ENCODE data around the gene PHF19. TPM values are rescaled to one million over a fixed set of nuclear protein-coding genes. Genes with fewer than 3 reads are reported as not detected.

Gene PHF19
- total RNA-seq, 1 experiment from 2014 or later, result 76.3 TPM

DNA sequence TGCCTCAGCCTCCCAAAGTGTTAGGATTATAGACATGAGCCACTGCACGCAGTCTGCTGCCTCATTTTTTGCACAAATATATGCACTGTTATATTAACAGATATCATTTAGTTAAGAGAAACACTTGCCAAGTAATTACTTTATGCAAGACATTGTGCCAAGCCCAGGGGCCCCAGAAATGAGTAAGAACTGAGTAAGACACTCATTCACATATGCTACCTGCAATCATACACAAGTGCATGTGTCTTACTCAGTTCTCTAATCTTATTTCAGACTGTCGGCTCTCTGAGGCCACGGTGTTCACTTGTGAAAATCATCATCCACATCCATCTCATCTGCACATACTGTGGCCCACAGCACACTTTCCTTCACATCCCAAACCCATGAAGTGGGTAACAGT, 33.7 kb upstream of the PHF19 start:
- no peak for DNase-seq
- H3K4me3 ChIP-seq (ENCODE audit: low read depth, low read length), result no peak overlapping the region
- no peaks in the 10 kb centered on the region for H3K9me3 Mint-ChIP-seq (ENCODE audit: unreplicated experiment)
- no peaks in the 10 kb centered on the region for H3K9me3 ChIP-seq
- TF ChIP-seq, protein P1, sequence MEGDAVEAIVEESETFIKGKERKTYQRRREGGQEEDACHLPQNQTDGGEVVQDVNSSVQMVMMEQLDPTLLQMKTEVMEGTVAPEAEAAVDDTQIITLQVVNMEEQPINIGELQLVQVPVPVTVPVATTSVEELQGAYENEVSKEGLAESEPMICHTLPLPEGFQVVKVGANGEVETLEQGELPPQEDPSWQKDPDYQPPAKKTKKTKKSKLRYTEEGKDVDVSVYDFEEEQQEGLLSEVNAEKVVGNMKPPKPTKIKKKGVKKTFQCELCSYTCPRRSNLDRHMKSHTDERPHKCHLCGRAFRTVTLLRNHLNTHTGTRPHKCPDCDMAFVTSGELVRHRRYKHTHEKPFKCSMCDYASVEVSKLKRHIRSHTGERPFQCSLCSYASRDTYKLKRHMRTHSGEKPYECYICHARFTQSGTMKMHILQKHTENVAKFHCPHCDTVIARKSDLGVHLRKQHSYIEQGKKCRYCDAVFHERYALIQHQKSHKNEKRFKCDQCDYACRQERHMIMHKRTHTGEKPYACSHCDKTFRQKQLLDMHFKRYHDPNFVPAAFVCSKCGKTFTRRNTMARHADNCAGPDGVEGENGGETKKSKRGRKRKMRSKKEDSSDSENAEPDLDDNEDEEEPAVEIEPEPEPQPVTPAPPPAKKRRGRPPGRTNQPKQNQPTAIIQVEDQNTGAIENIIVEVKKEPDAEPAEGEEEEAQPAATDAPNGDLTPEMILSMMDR (IDR thresholded peaks at IDR 0.05; ENCODE audit: insufficient read depth in 1 of 2, low read depth in 1 of 2, low read length in 1 of 2, severe bottlenecking in 1 of 2, unreplicated experiment in 1 of 2), result no peak
- H3K4me3 Mint-ChIP-seq (ENCODE audit: unreplicated experiment), result no peak overlapping the region
- CTCF ChIA-PET, result no interaction called here
- no peaks in the 10 kb centered on the region for H3K4me1 ChIP-seq
- POLR2A ChIA-PET, result no interaction called here
- intact Hi-C loops (cut with micrococcal nuclease; ENCODE audit: unreplicated experiment), result no loop called here
- H3K36me3 ChIP-seq (ENCODE audit: control insufficient read depth, insufficient read depth, low read length), result no peaks in the 10 kb centered on the region
- no peaks in the 10 kb centered on the region for H3K36me3 Mint-ChIP-seq (ENCODE audit: insufficient read depth, unreplicated experiment)
- no peaks in the 10 kb centered on the region for H3K4me1 Mint-ChIP-seq (ENCODE audit: low read depth, unreplicated experiment)
- H3K27me3 ChIP-seq (replicated peaks; ENCODE audit: control insufficient read depth, insufficient read depth, low read length), result no peaks in the 10 kb centered on the region
- no peaks in the 10 kb centered on the region for H3K27me3 Mint-ChIP-seq (ENCODE audit: insufficient read depth, unreplicated experiment)
- no peak overlapping the region for H3K27ac Mint-ChIP-seq (ENCODE audit: unreplicated experiment)
- no TSS peak for BruUV-seq (replicated peaks)

- H3K4me3 ChIP-seq (ENCODE audit: low read depth, low read length), result no peak overlapping the region
- H3K27me3 ChIP-seq (replicated peaks; ENCODE audit: control insufficient read depth, insufficient read depth, low read length), result no peaks in the 10 kb centered on the region
- H3K4me1 ChIP-seq, result no peaks in the 10 kb centered on the region
- no peaks in the 10 kb centered on the region for H3K4me1 Mint-ChIP-seq (ENCODE audit: low read depth, unreplicated experiment)
- POLR2A ChIA-PET, result no interaction called here
- H3K36me3 ChIP-seq (ENCODE audit: control insufficient read depth, insufficient read depth, low read length), result no peaks in the 10 kb centered on the region
- H3K27me3 Mint-ChIP-seq (ENCODE audit: insufficient read depth, unreplicated experiment), result no peaks in the 10 kb centered on the region
- H3K4me3 Mint-ChIP-seq (ENCODE audit: unreplicated experiment), result no peak overlapping the region
- TF ChIP-seq, protein P1 (IDR thresholded peaks at IDR 0.05; ENCODE audit: insufficient read depth in 1 of 2, low read depth in 1 of 2, low read length in 1 of 2, severe bottlenecking in 1 of 2, unreplicated experiment in 1 of 2), result no peak
- no peaks in the 10 kb centered on the region for H3K9me3 Mint-ChIP-seq (ENCODE audit: unreplicated experiment)
- intact Hi-C loops (cut with micrococcal nuclease; ENCODE audit: unreplicated experiment), result no loop called here
- no peaks in the 10 kb centered on the region for H3K36me3 Mint-ChIP-seq (ENCODE audit: insufficient read depth, unreplicated experiment)
- BruUV-seq (replicated peaks), result no TSS peak
- H3K27ac Mint-ChIP-seq (ENCODE audit: unreplicated experiment), result no peak overlapping the region
- H3K9me3 ChIP-seq, result no peaks in the 10 kb centered on the region
- CTCF ChIA-PET, result no interaction called here
- no peak for DNase-seq
These were observed 32.9 kb upstream of the PHF19 start for GRCh38 chr9:120909904-120910303.

DNA sequence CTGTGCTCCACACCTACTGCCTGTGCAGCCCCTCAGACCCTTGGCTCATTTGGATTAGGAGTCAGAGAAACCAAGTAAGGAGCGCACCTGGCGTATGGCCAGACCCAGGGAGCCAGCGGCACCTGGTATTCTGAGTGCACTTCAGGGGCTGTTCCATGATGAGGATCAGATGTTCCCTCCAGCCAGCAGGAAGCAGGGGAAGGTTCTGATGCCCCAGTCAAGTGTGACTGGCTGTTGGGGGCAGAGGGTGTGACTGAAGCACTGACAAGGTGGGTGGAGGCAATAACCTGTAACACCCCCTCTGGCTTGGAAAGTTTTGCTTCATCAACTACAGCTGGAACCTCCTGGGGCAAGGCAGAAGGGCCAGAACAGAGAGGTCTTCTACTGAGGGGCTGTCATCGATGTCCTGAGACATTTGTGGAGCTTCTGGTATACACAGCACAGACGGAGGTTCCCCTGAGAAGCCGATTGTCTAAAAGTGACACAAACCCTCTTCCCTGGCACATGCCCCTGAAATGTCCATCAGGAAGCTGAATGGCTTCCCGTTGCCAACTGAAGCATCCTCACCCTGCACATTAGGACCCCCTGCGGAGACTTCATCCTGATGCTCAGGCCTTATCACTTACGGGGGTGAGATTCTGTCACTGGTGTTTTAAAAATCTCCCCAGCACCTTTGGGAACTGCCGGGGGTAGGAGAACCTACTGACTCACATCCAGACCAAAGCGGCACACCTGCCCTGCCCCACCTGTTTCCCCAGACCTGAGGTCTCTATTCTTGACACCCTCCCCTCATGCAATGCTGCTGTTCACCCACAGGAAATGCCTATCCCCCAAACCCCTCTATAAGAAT, 28.6 kb upstream of the PHF19 start:
- Mint-ChIP-seq H3K27me3 (ENCODE audit: insufficient read depth, unreplicated experiment) (peaks cover 2% of the 10 kb centered on the region), H3K4me1 (ENCODE audit: low read depth, unreplicated experiment) (no peaks in the 10 kb centered on the region), H3K4me3 (ENCODE audit: unreplicated experiment) (no peak overlapping the region), H3K9me3 (ENCODE audit: unreplicated experiment) (no peaks in the 10 kb centered on the region), H3K27ac (ENCODE audit: unreplicated experiment) (no peak overlapping the region), H3K36me3 (ENCODE audit: insufficient read depth, unreplicated experiment) (no peaks in the 10 kb centered on the region)
- intact Hi-C loops (cut with micrococcal nuclease; ENCODE audit: unreplicated experiment), result no loop called here
- no TSS peak for BruUV-seq (replicated peaks)
- H3K36me3 ChIP-seq (ENCODE audit: control insufficient read depth, insufficient read depth, low read length), result no peaks in the 10 kb centered on the region
- ChIA-PET CTCF (no interaction called here), POLR2A (no interaction called here)
- no peaks in the 10 kb centered on the region for H3K9me3 ChIP-seq
- TF ChIP-seq, protein P1 (IDR thresholded peaks at IDR 0.05; ENCODE audit: insufficient read depth in 1 of 2, low read depth in 1 of 2, low read length in 1 of 2, severe bottlenecking in 1 of 2, unreplicated experiment in 1 of 2), result no peak
- DNase-seq, result no peak
- no peaks in the 10 kb centered on the region; the same call in 1 of the 2 replicates for H3K27me3 ChIP-seq (replicated peaks; ENCODE audit: control insufficient read depth, insufficient read depth, low read length)
- H3K4me3 ChIP-seq (ENCODE audit: low read depth, low read length), result no peak overlapping the region
- H3K4me1 ChIP-seq, result no peaks in the 10 kb centered on the region

Measured in Caco-2 (cell line).